Measurements from ENCODE around the gene SCN8A. TPM values are rescaled to one million over a fixed set of nuclear protein-coding genes. Genes with fewer than 3 reads are reported as not detected.
A peak's percentile ranks its signal among the peaks of the same experiment; 100 is the strongest.

Gene SCN8A
- total RNA-seq, 8 experiments from 2014 or later = 4.5 to 35.3 (median 14.4) TPM

- Histone ChIP-seq H3K27ac (no peak overlapping the region), H3K4me1 (replicated peaks in 1 of 2) (no peaks in the 10 kb centered on the region), H3K4me3 (no peak overlapping the region)
- ATAC-seq (replicated peaks in 6 of 8) = no peak
- in situ Hi-C loops (cut with MboI; ENCODE audit: low pct_unique_long_range_greater_than_20kb in 2 of 9, low sequenced_read_pairs in 9 of 9, unreplicated experiment in 9 of 9) = loop anchor here in 1 of 9 experiments (25.0 kb wide), 1 partner anchor 124 kb away; the partner anchor contains the start of gene ANKRD33
Measured at GRCh38 chr12:51763743-51764142, 172.7 kb downstream of the SCN8A start.

- Histone ChIP-seq H3K27ac (no peak overlapping the region), H3K4me1 (replicated peaks in 1 of 2) (no peaks in the 10 kb centered on the region), H3K4me3 (no peak overlapping the region)
- ATAC-seq (replicated peaks in 6 of 8) = no peak
- WGBS, 10 experiments = 40 to 100% (median 100%) methylated on average over 1 to 5 of the region's 6 CpGs; no CpG with 5 or more reads in 3 of the 10 experiments
- in situ Hi-C loops (cut with MboI; ENCODE audit: low pct_unique_long_range_greater_than_20kb in 2 of 9, low sequenced_read_pairs in 9 of 9, unreplicated experiment in 9 of 9) = loop anchor here in 1 of 9 experiments (25.0 kb wide), 1 partner anchor 121 kb away; the partner anchor contains the start of gene ANKRD33
Measured at GRCh38 chr12:51766067-51766676, 175.1 kb downstream of the SCN8A start.

- Histone ChIP-seq H3K4me1 (replicated peaks in 1 of 2) (no peaks in the 10 kb centered on the region), H3K4me3 (no peak overlapping the region), H3K27ac (no peak overlapping the region)
- 29 to 100% (median 100%) methylated on average over 1 of the region's 1 CpG; no CpG with 5 or more reads in 3 of the 10 experiments for WGBS, 10 experiments
- ATAC-seq (replicated peaks in 6 of 8) = peak in 2 of 8 experiments; percentile 55 to 80
- in situ Hi-C loops (cut with MboI; ENCODE audit: low pct_unique_long_range_greater_than_20kb in 2 of 9, low sequenced_read_pairs in 9 of 9, unreplicated experiment in 9 of 9) = loop anchor here in 1 of 9 experiments (25.0 kb wide), 1 partner anchor 116 kb away; the partner anchor contains the start of gene ANKRD33
Measured at GRCh38 chr12:51771008-51771407, 180.0 kb downstream of the SCN8A start.

- Histone ChIP-seq H3K4me1 (replicated peaks in 1 of 2) (no peaks in the 10 kb centered on the region), H3K27ac (no peak overlapping the region), H3K4me3 (no peak overlapping the region)
- in situ Hi-C loops (cut with MboI; ENCODE audit: low pct_unique_long_range_greater_than_20kb in 2 of 9, low sequenced_read_pairs in 9 of 9, unreplicated experiment in 9 of 9) = loop anchor here in 1 of 9 experiments (25.0 kb wide), 1 partner anchor 114 kb away; the partner anchor contains the start of gene ANKRD33
- 88 to 100% (median 100%) methylated on average over 1 of the region's 2 CpGs; no CpG with 5 or more reads in 6 of the 10 experiments for WGBS, 10 experiments
- ATAC-seq (replicated peaks in 6 of 8) = peak in 2 of 8 experiments; percentile 54 to 55
Measured at GRCh38 chr12:51773145-51773869, 182.3 kb downstream of the SCN8A start.

- WGBS, 10 experiments = 60 to 100% (median 86%) methylated on average over 1 to 2 of the region's 2 CpGs; no CpG with 5 or more reads in 2 of the 10 experiments
- in situ Hi-C loops (cut with MboI; ENCODE audit: low pct_unique_long_range_greater_than_20kb in 2 of 9, low sequenced_read_pairs in 9 of 9, unreplicated experiment in 9 of 9) = loop anchor here in 1 of 9 experiments (25.0 kb wide), 1 partner anchor 112 kb away; the partner anchor contains the start of gene ANKRD33
- Histone ChIP-seq H3K4me1 (replicated peaks in 1 of 2) (no peaks in the 10 kb centered on the region), H3K4me3 (no peak overlapping the region), H3K27ac (no peak overlapping the region)
- ATAC-seq (replicated peaks in 6 of 8) = no peak
Measured at GRCh38 chr12:51774933-51775332, 183.9 kb downstream of the SCN8A start.

DNA sequence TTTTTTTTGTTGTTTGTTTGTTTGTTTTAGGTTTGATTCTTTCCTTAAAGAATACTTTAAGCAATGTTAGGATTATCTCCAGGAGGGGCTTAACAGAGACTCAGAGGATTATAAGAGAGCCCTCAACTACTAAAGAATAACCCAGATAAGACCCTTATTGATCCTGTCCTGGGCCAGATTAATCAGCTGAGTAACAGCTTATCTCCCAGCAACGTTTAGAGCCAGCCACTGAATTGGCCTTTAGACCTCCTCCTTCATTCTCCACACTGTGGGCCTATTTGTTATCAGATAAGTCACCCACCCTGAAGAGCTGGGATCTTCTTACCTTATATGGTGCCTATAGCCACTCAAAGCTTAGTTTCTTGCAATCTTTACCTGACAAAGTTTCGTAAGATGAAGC lies 186.4 kb downstream of the SCN8A start:
- no peak overlapping the region for H3K27ac ChIP-seq
- in situ Hi-C loops (cut with MboI; ENCODE audit: low pct_unique_long_range_greater_than_20kb in 2 of 9, low sequenced_read_pairs in 9 of 9, unreplicated experiment in 9 of 9) = no loop called here
- 40 to 83% (median 71%) methylated on average over 1 to 2 of the region's 2 CpGs; no CpG with 5 or more reads in 3 of the 10 experiments for WGBS, 10 experiments
- H3K4me3 ChIP-seq = no peak overlapping the region
- H3K4me1 ChIP-seq (replicated peaks in 1 of 2) = no peaks in the 10 kb centered on the region
- ATAC-seq (replicated peaks in 6 of 8) = no peak

DNA sequence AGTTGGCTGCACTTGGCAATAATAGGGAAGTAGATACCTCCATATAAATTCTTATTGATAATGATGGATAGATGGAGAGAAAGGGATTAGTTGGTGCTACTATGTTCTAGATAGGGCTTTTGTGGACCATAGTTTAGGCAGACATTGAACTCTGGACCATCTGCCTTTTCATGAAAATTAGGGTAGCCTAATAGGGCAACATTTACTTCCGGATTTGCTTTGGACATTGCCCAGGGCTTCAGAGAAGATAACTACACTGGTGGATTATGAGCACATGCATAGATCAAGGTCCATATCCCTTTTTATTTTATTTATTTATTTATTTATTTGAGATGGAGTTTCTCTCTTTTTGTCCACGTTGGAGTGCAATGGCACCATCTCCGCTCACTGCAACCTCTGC lies 186.9 kb downstream of the SCN8A start:
- in situ Hi-C loops (cut with MboI; ENCODE audit: low pct_unique_long_range_greater_than_20kb in 2 of 9, low sequenced_read_pairs in 9 of 9, unreplicated experiment in 9 of 9) = no loop called here
- H3K4me3 ChIP-seq = no peak overlapping the region
- WGBS, 10 experiments = 81 to 100% (median 100%) methylated on average over 1 to 3 of the region's 3 CpGs; no CpG with 5 or more reads in 3 of the 10 experiments
- ATAC-seq (replicated peaks in 6 of 8) = no peak
- H3K27ac ChIP-seq = no peak overlapping the region
- H3K4me1 ChIP-seq (replicated peaks in 1 of 2) = no peaks in the 10 kb centered on the region

DNA sequence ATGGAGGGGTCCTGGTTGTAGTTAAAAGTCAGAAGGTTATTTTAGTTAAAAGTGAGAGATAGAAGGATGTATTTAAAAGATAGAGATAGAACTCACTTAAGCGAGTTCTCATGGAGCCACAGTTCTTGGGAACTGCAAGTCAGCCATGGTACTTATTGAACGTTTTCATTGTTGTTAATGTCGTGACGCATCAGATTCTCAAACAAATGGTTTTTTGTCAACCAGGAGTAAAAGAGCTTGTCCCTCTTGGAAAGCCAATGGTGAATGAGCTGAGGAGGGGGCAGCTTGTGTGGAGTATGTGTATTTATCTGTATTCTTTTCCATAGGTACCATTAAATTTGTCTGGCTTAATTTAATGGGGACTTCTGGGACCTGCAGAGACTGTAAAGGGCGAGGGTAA lies 188.8 kb downstream of the SCN8A start:
- WGBS, 10 experiments = 89 to 100% (median 95%) methylated on average over 1 to 5 of the region's 5 CpGs; no CpG with 5 or more reads in 2 of the 10 experiments
- in situ Hi-C loops (cut with MboI; ENCODE audit: low pct_unique_long_range_greater_than_20kb in 2 of 9, low sequenced_read_pairs in 9 of 9, unreplicated experiment in 9 of 9) = no loop called here
- Histone ChIP-seq H3K4me1 (replicated peaks in 1 of 2) (no peaks in the 10 kb centered on the region), H3K27ac (no peak overlapping the region), H3K4me3 (no peak overlapping the region)
- no peak for ATAC-seq (replicated peaks in 6 of 8)

DNA sequence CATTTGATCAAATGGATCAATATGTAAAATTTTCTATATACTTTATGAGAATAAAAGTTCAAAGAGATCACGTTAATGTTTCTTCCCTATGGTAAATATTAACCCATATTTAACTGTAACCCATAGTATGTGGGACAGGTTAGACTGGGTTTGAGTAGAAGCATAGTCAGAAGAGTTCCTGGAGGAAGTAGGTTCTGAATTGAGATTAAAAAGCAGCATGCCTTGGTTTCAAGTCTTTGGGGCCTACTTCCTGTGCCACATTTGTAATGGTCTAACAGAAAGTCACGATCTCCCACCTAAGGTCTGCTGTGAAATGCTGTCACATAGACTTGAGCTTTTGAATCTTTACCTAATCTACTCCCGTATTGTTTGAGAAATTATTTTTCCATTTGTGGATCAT lies 193.7 kb downstream of the SCN8A start:
- no peak overlapping the region for H3K27ac ChIP-seq
- H3K4me3 ChIP-seq = no peak overlapping the region
- no peaks in the 10 kb centered on the region for H3K4me1 ChIP-seq (replicated peaks in 1 of 2)
- WGBS, 10 experiments = 72 to 100% (median 94%) methylated on average over 1 to 3 of the region's 3 CpGs
- in situ Hi-C loops (cut with MboI; ENCODE audit: low pct_unique_long_range_greater_than_20kb in 2 of 9, low sequenced_read_pairs in 9 of 9, unreplicated experiment in 9 of 9) = no loop called here
- no peak for ATAC-seq (replicated peaks in 6 of 8)

DNA sequence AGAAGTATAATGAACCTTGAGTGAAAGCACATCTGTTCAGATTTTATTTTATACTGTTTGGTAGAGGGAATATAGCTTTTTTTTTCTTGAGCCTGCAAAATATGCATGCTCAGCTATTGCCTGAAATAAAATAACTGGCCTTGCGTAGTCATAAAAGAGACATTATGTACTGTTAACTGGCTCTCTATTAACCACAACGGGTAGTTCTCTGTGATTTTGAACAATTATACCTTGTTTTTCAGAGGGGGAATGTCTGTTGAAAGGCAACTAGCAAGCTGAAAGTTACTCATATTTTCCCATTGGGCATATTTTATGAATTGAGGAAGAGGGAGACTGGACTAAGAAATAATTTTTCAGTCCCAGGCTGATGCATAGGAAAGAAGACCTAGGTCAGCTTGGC lies 194.9 kb downstream of the SCN8A start:
- H3K4me1 ChIP-seq (replicated peaks in 1 of 2) = no peaks in the 10 kb centered on the region
- H3K27ac ChIP-seq = no peak overlapping the region
- in situ Hi-C loops (cut with MboI; ENCODE audit: low pct_unique_long_range_greater_than_20kb in 2 of 9, low sequenced_read_pairs in 9 of 9, unreplicated experiment in 9 of 9) = no loop called here
- WGBS, 10 experiments = 67 to 100% (median 79%) methylated on average over 1 to 2 of the region's 2 CpGs; no CpG with 5 or more reads in 1 of the 10 experiments
- H3K4me3 ChIP-seq = no peak overlapping the region
- no peak for ATAC-seq (replicated peaks in 6 of 8)

- ATAC-seq (replicated peaks in 6 of 8) = peak in 2 of 8 experiments; percentile 99 to 100
- Histone ChIP-seq H3K27ac (no peak overlapping the region), H3K4me1 (replicated peaks in 1 of 2) (no peaks in the 10 kb centered on the region), H3K4me3 (no peak overlapping the region)
- in situ Hi-C loops (cut with MboI; ENCODE audit: low pct_unique_long_range_greater_than_20kb in 2 of 9, low sequenced_read_pairs in 9 of 9, unreplicated experiment in 9 of 9) = no loop called here
- WGBS, 10 experiments = 25 to 100% (median 86%) methylated on average over 2 to 6 of the region's 6 CpGs; no CpG with 5 or more reads in 1 of the 10 experiments
Measured at GRCh38 chr12:51788876-51789275, 197.8 kb downstream of the SCN8A start.

GRCh38 chr12:51792417-51792816 lies 201.4 kb downstream of the SCN8A start:
- in situ Hi-C loops (cut with MboI; ENCODE audit: low pct_unique_long_range_greater_than_20kb in 2 of 9, low sequenced_read_pairs in 9 of 9, unreplicated experiment in 9 of 9) = no loop called here
- Histone ChIP-seq H3K4me3 (no peak overlapping the region), H3K27ac (no peak overlapping the region), H3K4me1 (replicated peaks in 1 of 2) (no peaks in the 10 kb centered on the region)
- no peak for ATAC-seq (replicated peaks in 6 of 8)
- WGBS, 10 experiments = 87 to 100% (median 100%) methylated on average over 1 to 4 of the region's 5 CpGs; no CpG with 5 or more reads in 2 of the 10 experiments

DNA sequence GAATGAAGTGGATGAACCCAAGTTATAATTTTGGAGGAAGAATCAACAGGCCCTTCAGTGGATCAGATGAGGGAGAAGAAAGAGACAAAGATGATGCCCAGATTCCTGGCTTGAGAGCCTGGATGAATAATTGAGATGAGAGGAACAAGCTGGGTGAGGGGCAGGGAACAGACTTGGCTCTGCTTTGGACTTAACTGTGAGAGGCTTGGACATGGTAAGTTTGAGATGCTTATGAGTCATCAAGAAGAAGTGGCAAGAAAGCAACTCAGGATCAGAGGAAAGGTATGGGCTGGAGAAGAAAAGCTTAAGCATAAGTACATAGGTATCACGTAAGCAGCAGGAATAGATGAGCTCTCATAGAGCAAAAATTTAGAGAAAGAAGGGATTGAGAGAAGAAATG lies 202.2 kb downstream of the SCN8A start:
- 83 to 100% (median 100%) methylated on average over 1 of the region's 1 CpG; no CpG with 5 or more reads in 2 of the 10 experiments for WGBS, 10 experiments
- ATAC-seq (replicated peaks in 6 of 8) = no peak
- Histone ChIP-seq H3K4me3 (no peak overlapping the region), H3K27ac (no peak overlapping the region), H3K4me1 (replicated peaks in 1 of 2) (no peaks in the 10 kb centered on the region)
- in situ Hi-C loops (cut with MboI; ENCODE audit: low pct_unique_long_range_greater_than_20kb in 2 of 9, low sequenced_read_pairs in 9 of 9, unreplicated experiment in 9 of 9) = no loop called here
